Measurements from ENCODE around the gene IL21R. TPM values are rescaled to one million over a fixed set of nuclear protein-coding genes. Genes with fewer than 3 reads are reported as not detected.

The IL21R gene
- total RNA-seq, 6 experiments from 2014 or later: 0.96 to 1.8 (median 1.2) TPM

GRCh38 chr16:27480761-27481160, 78.8 kb downstream of the IL21R start:
- H3K27me3 Mint-ChIP-seq (ENCODE audit: insufficient read depth): peaks cover 3% of the 10 kb centered on the region; the same call in 1 of the 2 replicates
- H3K4me3 Mint-ChIP-seq: no peak overlapping the region
- peaks cover 16% of the 10 kb centered on the region for H3K4me1 Mint-ChIP-seq (ENCODE audit: low read depth)
- no peak overlapping the region for H3K27ac Mint-ChIP-seq
- H3K36me3 Mint-ChIP-seq (ENCODE audit: low read depth): peaks cover 56% of the 10 kb centered on the region
- H3K9me3 Mint-ChIP-seq: no peaks in the 10 kb centered on the region
- no peak for DNase-seq
- TF ChIP-seq CTCF (IDR thresholded peaks at IDR 0.05): no peak

GRCh38 chr16:27481282-27481934, 79.4 kb downstream of the IL21R start:
- H3K4me3 Mint-ChIP-seq: no peak overlapping the region
- peaks cover 3% of the 10 kb centered on the region; the same call in 1 of the 2 replicates for H3K27me3 Mint-ChIP-seq (ENCODE audit: insufficient read depth)
- no peak for DNase-seq
- H3K9me3 Mint-ChIP-seq: no peaks in the 10 kb centered on the region
- TF ChIP-seq CTCF (IDR thresholded peaks at IDR 0.05): no peak
- peaks cover 53% of the 10 kb centered on the region for H3K36me3 Mint-ChIP-seq (ENCODE audit: low read depth)
- no peak overlapping the region for H3K27ac Mint-ChIP-seq
- H3K4me1 Mint-ChIP-seq (ENCODE audit: low read depth): peaks cover 10% of the 10 kb centered on the region

GRCh38 chr16:27482397-27483087, 80.6 kb downstream of the IL21R start:
- H3K9me3 Mint-ChIP-seq: no peaks in the 10 kb centered on the region
- no peak for DNase-seq
- peaks cover 3% of the 10 kb centered on the region; the same call in 1 of the 2 replicates for H3K27me3 Mint-ChIP-seq (ENCODE audit: insufficient read depth)
- H3K27ac Mint-ChIP-seq: no peak overlapping the region
- no peak overlapping the region for H3K4me3 Mint-ChIP-seq
- TF ChIP-seq CTCF (IDR thresholded peaks at IDR 0.05): no peak
- H3K4me1 Mint-ChIP-seq (ENCODE audit: low read depth): no peaks in the 10 kb centered on the region
- H3K36me3 Mint-ChIP-seq (ENCODE audit: low read depth): peaks cover 51% of the 10 kb centered on the region

- H3K27ac Mint-ChIP-seq: no peak overlapping the region
- no peak for TF ChIP-seq CTCF (IDR thresholded peaks at IDR 0.05)
- peaks cover 3% of the 10 kb centered on the region; the same call in 1 of the 2 replicates for H3K27me3 Mint-ChIP-seq (ENCODE audit: insufficient read depth)
- no peaks in the 10 kb centered on the region for H3K9me3 Mint-ChIP-seq
- H3K4me1 Mint-ChIP-seq (ENCODE audit: low read depth): no peaks in the 10 kb centered on the region
- no peak overlapping the region for H3K4me3 Mint-ChIP-seq
- H3K36me3 Mint-ChIP-seq (ENCODE audit: low read depth): peaks cover 51% of the 10 kb centered on the region
- DNase-seq: no peak
Measured at GRCh38 chr16:27483088-27483437, 81.1 kb downstream of the IL21R start.

GRCh38 chr16:27483624-27484023, 81.7 kb downstream of the IL21R start:
- no peak for TF ChIP-seq CTCF (IDR thresholded peaks at IDR 0.05)
- Mint-ChIP-seq H3K9me3 (no peaks in the 10 kb centered on the region), H3K36me3 (ENCODE audit: low read depth) (peaks cover 50% of the 10 kb centered on the region), H3K27me3 (ENCODE audit: insufficient read depth) (peaks cover 3% of the 10 kb centered on the region; the same call in 1 of the 2 replicates), H3K4me1 (ENCODE audit: low read depth) (no peaks in the 10 kb centered on the region), H3K4me3 (no peak overlapping the region), H3K27ac (no peak overlapping the region)
- no peak for DNase-seq
